HCT116 (cell line): ENCODE results near the gene SENP6. TPM values are rescaled to one million over a fixed set of nuclear protein-coding genes. Genes with fewer than 3 reads are reported as not detected.
A peak's percentile ranks its signal among the peaks of the same experiment; 100 is the strongest.

Experiments
- ATAC-seq: fragments of 200-7000 bp; cut with Tn5 transposase; 2 replicates; pipeline ENCODE4 v1.9.1; 2020; ENCODE audit warnings: mild to moderate bottlenecking, moderate library complexity
- BruUV-seq: library from RNA; stranded (reverse); fragments of 400-500 nt; replicated peaks from 2 replicates; lab custom pipeline; 2021; lab: Mats Ljungman, UMichigan
- CTCF ChIA-PET: fragments of 300-600 bp; sonication (Branson Sonifier 250); formaldehyde crosslinking; loops from one replicate; lab custom pipeline; 2021; ENCODE audit warnings: antibody characterized with exemption; lab: Charles Lee
- POLR2A ChIA-PET: fragments of 300-600, 350-600 bp; sonication (Branson Sonifier 250); formaldehyde crosslinking; loops from one replicate; lab custom pipeline; 2021; ENCODE audit warnings: antibody characterized with exemption; lab: Charles Lee
- RAD21 ChIA-PET, 2 experiments: fragments of 300-600 bp; sonication (Branson Sonifier 250); formaldehyde crosslinking; loops; one replicate each; lab custom pipeline; 2023; ENCODE audit warnings: low total read pairs in 2 of 2; ENCODE audit not compliant: uncharacterized antibody in 2 of 2, unreplicated experiment in 2 of 2, low non-redundant PET in 1 of 2; lab: Charles Lee
- DNase-seq: peaks from one replicate; pipeline ENCODE4 v3.0.0-alpha.2; 2010; ENCODE audit warnings: low read depth, low spot score
- H2AFZ ChIP-seq: fragments of 200-600 bp; shearing (Covaris generic), sonication (generic); 2 replicates; pipeline ENCODE4 v1.6.1; 2017; ENCODE audit warnings: low read depth, mixed run types, mixed read lengths, antibody characterized with exemption, low read length; ENCODE audit not compliant: poor library complexity, severe bottlenecking
- H3K27ac ChIP-seq: 2 replicates; pipeline ENCODE4 v1.5.1; 2012; ENCODE audit warnings: low read depth, low read length
- H3K27me3 ChIP-seq: fragments of 200-600 bp; sonication (generic); 2 replicates; pipeline ENCODE4 v1.6.1; 2016; ENCODE audit warnings: mixed run types, low read length, mixed read lengths; ENCODE audit not compliant: insufficient read depth
- H3K36me3 ChIP-seq, 2 experiments: fragments of 200-500 bp in 1 of 2; fragments of 200-600 bp in 1 of 2; sonication (Bioruptor generic) in 1 of 2; sonication (generic) in 1 of 2; 2 replicates each; pipeline versions ENCODE4 v1.5.1 to v1.6.1; 2014 to 2016; ENCODE audit warnings: low read length in 2 of 2, inconsistent platforms in 1 of 2, mixed read lengths in 1 of 2, mixed run types in 1 of 2; ENCODE audit not compliant: insufficient read depth in 2 of 2, control insufficient read depth in 1 of 2
- H3K4me1 ChIP-seq, 2 experiments: fragments of 200-600 bp in 1 of 2; sonication (generic) in 1 of 2; 2 replicates each; pipeline versions ENCODE4 v1.5.1 to v1.6.1; 2012 to 2017; ENCODE audit warnings: low read length in 2 of 2, inconsistent platforms in 1 of 2, mild to moderate bottlenecking in 1 of 2, mixed read lengths in 1 of 2, mixed run types in 1 of 2, moderate library complexity in 1 of 2; ENCODE audit not compliant: insufficient read depth in 2 of 2, control insufficient read depth in 1 of 2
- H3K4me2 ChIP-seq: fragments of 200-600 bp; sonication (generic); 2 replicates; pipeline ENCODE4 v1.6.1; 2017; ENCODE audit warnings: mixed run types, low read length, mixed read lengths
- H3K4me3 ChIP-seq, 2 experiments: fragments of 200-600 bp in 1 of 2; sonication (generic) in 1 of 2; replicated peaks in 1 of 2; 2 replicates each; pipeline ENCODE4 v1.5.1; 2011 to 2016; ENCODE audit warnings: low read length in 2 of 2, control low read depth in 1 of 2, low read depth in 1 of 2, mild to moderate bottlenecking in 1 of 2, mixed read lengths in 1 of 2, mixed run types in 1 of 2
- H3K79me2 ChIP-seq: fragments of 200-600 bp; sonication (generic); 2 replicates; pipeline ENCODE4 v1.6.1; 2017; ENCODE audit warnings: mild to moderate bottlenecking, mixed run types, low read length, moderate library complexity, mixed read lengths; ENCODE audit not compliant: insufficient read depth
- H3K9ac ChIP-seq: fragments of 200-600 bp; sonication (generic); 2 replicates; pipeline ENCODE4 v1.6.1; 2016; ENCODE audit warnings: low read length, mixed read lengths
- H3K9me2 ChIP-seq: fragments of 200-600 bp; sonication (generic), shearing (Covaris generic); 2 replicates; pipeline ENCODE4 v1.6.1; 2017; ENCODE audit warnings: mixed run types, mild to moderate bottlenecking, moderate library complexity; ENCODE audit not compliant: insufficient read depth
- H3K9me3 ChIP-seq, 2 experiments: fragments of 200-500 bp in 1 of 2; fragments of 200-600 bp in 1 of 2; sonication (Bioruptor generic) in 1 of 2; sonication (generic) in 1 of 2; 2 replicates each; pipeline ENCODE4 v1.6.1; 2014 to 2017; ENCODE audit warnings: low read length in 2 of 2, mixed read lengths in 2 of 2, inconsistent platforms in 1 of 2, low read depth in 1 of 2, mild to moderate bottlenecking in 1 of 2, mixed run types in 1 of 2, moderate library complexity in 1 of 2; ENCODE audit not compliant: control insufficient read depth in 1 of 2, insufficient read depth in 1 of 2
- H4K20me1 ChIP-seq: fragments of 200-600 bp; sonication (generic), shearing (Covaris generic); 2 replicates; pipeline ENCODE4 v1.6.1; 2017; ENCODE audit warnings: mixed run types, mild to moderate bottlenecking, moderate library complexity; ENCODE audit not compliant: insufficient read depth
- CEBPB ChIP-seq: IDR thresholded peaks from 2 replicates; pipeline ENCODE4 v1.6.1; 2012; ENCODE audit warnings: low read depth
- ELF1 ChIP-seq: IDR thresholded peaks from 2 replicates; pipeline ENCODE4 v1.6.1; 2012; ENCODE audit warnings: low read depth, borderline replicate concordance
- JUND ChIP-seq: IDR thresholded peaks from 2 replicates; pipeline ENCODE4 v1.6.1; 2012
- POLR2AphosphoS5 ChIP-seq: IDR thresholded peaks from 2 replicates; pipeline ENCODE4 v1.6.1; 2011; ENCODE audit warnings: mild to moderate bottlenecking, low read depth, low read length, moderate library complexity
- SIN3A ChIP-seq: IDR thresholded peaks from 2 replicates; pipeline ENCODE4 v1.6.1; 2012; ENCODE audit warnings: low read depth
- SP1 ChIP-seq: IDR thresholded peaks from 2 replicates; pipeline ENCODE4 v1.6.1; 2012; ENCODE audit warnings: low read depth
- TCF7L2 ChIP-seq: IDR thresholded peaks from 2 replicates; pipeline ENCODE4 v1.7.0; 2011; ENCODE audit warnings: borderline replicate concordance, inconsistent platforms; ENCODE audit not compliant: insufficient read depth, insufficient read length; ENCODE audit errors: extremely low read depth
- ZFX ChIP-seq: fragments of 450-650 bp; IDR thresholded peaks from 2 replicates; pipeline ENCODE4 v1.6.1; 2017
- intact Hi-C: fragments of 100-400 bp; cut with micrococcal nuclease; formaldehyde crosslinking; loops from 2 replicates; pipeline ENCODE4 v1.10.0; 2022
- total RNA-seq: library from RNA; stranded (reverse); gene quantifications from one replicate; pipeline ENCODE4 v1.2.1, GENCODE V29; 2021; ENCODE audit not compliant: unreplicated experiment
- TF ChIP-seq, protein P1 (sequence below), 3 experiments: fragments of 200-600 bp in 1 of 3; sonication (generic) in 1 of 3; IDR thresholded peaks in 2 of 3; conservative IDR thresholded peaks in 1 of 3; 2 replicates each; pipeline ENCODE4 v1.5.1; 2012 to 2017; ENCODE audit warnings: low read depth in 2 of 3, low read length in 2 of 3, antibody characterized with exemption in 1 of 3, borderline replicate concordance in 1 of 3, control low read depth in 1 of 3, mild to moderate bottlenecking in 1 of 3, mixed read lengths in 1 of 3, mixed run types in 1 of 3, moderate library complexity in 1 of 3; ENCODE audit not compliant: insufficient read depth in 1 of 3
- TF ChIP-seq, protein P2 (sequence below): IDR thresholded peaks from 2 replicates; pipeline ENCODE4 v1.6.1; 2012; ENCODE audit warnings: low read depth
- TF ChIP-seq, protein P3 (sequence below): IDR thresholded peaks from 2 replicates; pipeline ENCODE4 v1.6.1; 2012

Gene SENP6
- total RNA-seq, 1 experiment from 2014 or later, result 78.1 TPM

DNA sequence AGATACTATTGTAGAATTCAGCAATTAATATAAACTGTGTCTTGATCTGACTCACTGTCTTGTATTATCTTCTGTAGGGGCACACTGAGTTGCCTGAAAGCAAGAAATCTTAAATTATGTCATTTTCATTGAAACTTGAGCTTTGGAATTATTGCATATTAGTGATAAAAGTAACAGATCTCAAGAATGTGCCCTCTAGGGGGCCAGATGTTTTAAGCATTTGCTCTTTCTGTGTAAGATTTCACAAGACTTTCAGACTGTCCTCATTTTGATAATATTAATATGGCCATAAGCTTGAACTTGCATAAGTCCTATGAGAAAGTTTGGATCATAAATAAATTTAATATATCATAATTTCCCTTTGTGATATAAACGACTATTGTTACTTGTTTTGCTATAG is 91.9 kb downstream of the SENP6 start:
- H3K36me3 ChIP-seq, result peaks cover 5 to 28% of the 10 kb centered on the region in 2 experiments
- no peak overlapping the region for H3K4me2 ChIP-seq
- intact Hi-C loops, result no loop called here
- H3K27ac ChIP-seq, result no peak overlapping the region
- H3K4me1 ChIP-seq, result peaks cover 0 to 13% of the 10 kb centered on the region in 2 experiments; a peak in 2 of 4 replicates
- H3K9me3 ChIP-seq, result no peaks in the 10 kb centered on the region
- H3K9me2 ChIP-seq, result no peaks in the 10 kb centered on the region
- ATAC-seq, result no peak
- ChIA-PET CTCF (interaction anchor here (1.1 kb wide), 1 partner anchor 20 kb away, joined by 3 read pairs; no protein-coding TSS in a partner anchor), POLR2A (interaction anchor here (0.9 kb wide), 1 partner anchor 12 kb away, joined by 4 read pairs; no protein-coding TSS in a partner anchor)
- no peaks in the 10 kb centered on the region for H3K27me3 ChIP-seq
- no TSS peak for BruUV-seq
- no peak overlapping the region for H3K9ac ChIP-seq
- H4K20me1 ChIP-seq, result no peaks in the 10 kb centered on the region
- TF ChIP-seq JUND (no peak), CEBPB (0 out of 2 replicates have a peak, but pooled peaks have one; percentile 22), POLR2AphosphoS5 (no peak)
- TF ChIP-seq, protein P1, sequence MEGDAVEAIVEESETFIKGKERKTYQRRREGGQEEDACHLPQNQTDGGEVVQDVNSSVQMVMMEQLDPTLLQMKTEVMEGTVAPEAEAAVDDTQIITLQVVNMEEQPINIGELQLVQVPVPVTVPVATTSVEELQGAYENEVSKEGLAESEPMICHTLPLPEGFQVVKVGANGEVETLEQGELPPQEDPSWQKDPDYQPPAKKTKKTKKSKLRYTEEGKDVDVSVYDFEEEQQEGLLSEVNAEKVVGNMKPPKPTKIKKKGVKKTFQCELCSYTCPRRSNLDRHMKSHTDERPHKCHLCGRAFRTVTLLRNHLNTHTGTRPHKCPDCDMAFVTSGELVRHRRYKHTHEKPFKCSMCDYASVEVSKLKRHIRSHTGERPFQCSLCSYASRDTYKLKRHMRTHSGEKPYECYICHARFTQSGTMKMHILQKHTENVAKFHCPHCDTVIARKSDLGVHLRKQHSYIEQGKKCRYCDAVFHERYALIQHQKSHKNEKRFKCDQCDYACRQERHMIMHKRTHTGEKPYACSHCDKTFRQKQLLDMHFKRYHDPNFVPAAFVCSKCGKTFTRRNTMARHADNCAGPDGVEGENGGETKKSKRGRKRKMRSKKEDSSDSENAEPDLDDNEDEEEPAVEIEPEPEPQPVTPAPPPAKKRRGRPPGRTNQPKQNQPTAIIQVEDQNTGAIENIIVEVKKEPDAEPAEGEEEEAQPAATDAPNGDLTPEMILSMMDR (IDR thresholded peaks at IDR 0.05 in 2 of 3, conservative IDR thresholded peaks at IDR 0.05 in 1 of 3; ENCODE audit: borderline replicate concordance in 1 of 3, insufficient read depth in 1 of 3, low read depth in 2 of 3, low read length in 2 of 3), result peak in 2 of 3 experiments; percentile 25 to 32; a peak in 2 of 6 replicates
- TF ChIP-seq, all 23 proteins: peak for 2
- DNase-seq, result no peak
- Histone ChIP-seq H3K79me2 (no peaks in the 10 kb centered on the region; the same call in 1 of the 2 replicates), H2AFZ (no peak overlapping the region), H3K4me3 (no peak overlapping the region)
- RAD21 ChIA-PET, result no interaction called here

DNA sequence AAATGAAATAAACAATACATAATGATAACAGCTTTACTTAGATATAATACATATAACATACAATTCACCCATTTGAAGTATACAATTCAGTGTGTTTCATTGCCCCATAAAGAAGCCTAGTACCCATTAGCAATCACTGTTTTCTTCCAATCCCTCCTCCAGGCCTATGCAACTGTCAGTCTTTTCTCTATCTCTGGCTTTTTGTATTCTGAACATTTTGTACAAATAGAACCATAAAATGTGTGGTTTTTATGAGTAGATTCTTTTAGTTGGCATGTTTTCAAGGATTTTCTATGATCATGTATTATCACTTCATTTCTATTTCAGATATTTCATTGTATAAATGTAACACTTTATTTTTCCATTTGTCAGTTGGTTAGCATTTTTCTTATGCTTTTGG is 92.7 kb downstream of the SENP6 start:
- Histone ChIP-seq H3K4me2 (no peak overlapping the region), H3K4me1 (peaks cover 0 to 13% of the 10 kb centered on the region in 2 experiments; a peak in 2 of 4 replicates), H3K36me3 (peaks cover 5 to 24% of the 10 kb centered on the region in 2 experiments), H3K27ac (no peak overlapping the region), H3K9me3 (no peaks in the 10 kb centered on the region), H4K20me1 (no peaks in the 10 kb centered on the region), H3K79me2 (no peaks in the 10 kb centered on the region; the same call in 1 of the 2 replicates), H3K27me3 (no peaks in the 10 kb centered on the region), H3K9ac (no peak overlapping the region), H3K9me2 (no peaks in the 10 kb centered on the region), H2AFZ (no peak overlapping the region), H3K4me3 (no peak overlapping the region)
- DNase-seq (no peak), ATAC-seq (no peak)
- no TSS peak for BruUV-seq
- ChIA-PET POLR2A (no interaction called here), CTCF (no interaction called here), RAD21 (no interaction called here)
- intact Hi-C loops, result no loop called here
- TF ChIP-seq SP1 (no peak), ZFX (no peak), SIN3A (no peak), ELF1 (no peak), TCF7L2 (no peak)
- TF ChIP-seq, protein P2, sequence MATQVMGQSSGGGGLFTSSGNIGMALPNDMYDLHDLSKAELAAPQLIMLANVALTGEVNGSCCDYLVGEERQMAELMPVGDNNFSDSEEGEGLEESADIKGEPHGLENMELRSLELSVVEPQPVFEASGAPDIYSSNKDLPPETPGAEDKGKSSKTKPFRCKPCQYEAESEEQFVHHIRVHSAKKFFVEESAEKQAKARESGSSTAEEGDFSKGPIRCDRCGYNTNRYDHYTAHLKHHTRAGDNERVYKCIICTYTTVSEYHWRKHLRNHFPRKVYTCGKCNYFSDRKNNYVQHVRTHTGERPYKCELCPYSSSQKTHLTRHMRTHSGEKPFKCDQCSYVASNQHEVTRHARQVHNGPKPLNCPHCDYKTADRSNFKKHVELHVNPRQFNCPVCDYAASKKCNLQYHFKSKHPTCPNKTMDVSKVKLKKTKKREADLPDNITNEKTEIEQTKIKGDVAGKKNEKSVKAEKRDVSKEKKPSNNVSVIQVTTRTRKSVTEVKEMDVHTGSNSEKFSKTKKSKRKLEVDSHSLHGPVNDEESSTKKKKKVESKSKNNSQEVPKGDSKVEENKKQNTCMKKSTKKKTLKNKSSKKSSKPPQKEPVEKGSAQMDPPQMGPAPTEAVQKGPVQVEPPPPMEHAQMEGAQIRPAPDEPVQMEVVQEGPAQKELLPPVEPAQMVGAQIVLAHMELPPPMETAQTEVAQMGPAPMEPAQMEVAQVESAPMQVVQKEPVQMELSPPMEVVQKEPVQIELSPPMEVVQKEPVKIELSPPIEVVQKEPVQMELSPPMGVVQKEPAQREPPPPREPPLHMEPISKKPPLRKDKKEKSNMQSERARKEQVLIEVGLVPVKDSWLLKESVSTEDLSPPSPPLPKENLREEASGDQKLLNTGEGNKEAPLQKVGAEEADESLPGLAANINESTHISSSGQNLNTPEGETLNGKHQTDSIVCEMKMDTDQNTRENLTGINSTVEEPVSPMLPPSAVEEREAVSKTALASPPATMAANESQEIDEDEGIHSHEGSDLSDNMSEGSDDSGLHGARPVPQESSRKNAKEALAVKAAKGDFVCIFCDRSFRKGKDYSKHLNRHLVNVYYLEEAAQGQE, result no peak
- TF ChIP-seq, protein P3, sequence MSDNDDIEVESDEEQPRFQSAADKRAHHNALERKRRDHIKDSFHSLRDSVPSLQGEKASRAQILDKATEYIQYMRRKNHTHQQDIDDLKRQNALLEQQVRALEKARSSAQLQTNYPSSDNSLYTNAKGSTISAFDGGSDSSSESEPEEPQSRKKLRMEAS, result no peak
- TF ChIP-seq, protein P1 (IDR thresholded peaks at IDR 0.05 in 2 of 3, conservative IDR thresholded peaks at IDR 0.05 in 1 of 3; ENCODE audit: borderline replicate concordance in 1 of 3, insufficient read depth in 1 of 3, low read depth in 2 of 3, low read length in 2 of 3), result no peak
